ENCODE measurements around the gene NCKAP5.

The NCKAP5 gene

GRCh38 chr2:133204421-133204820 lies 363.8 kb downstream of the NCKAP5 start:
- no peak for DNase-seq (ENCODE audit: low read depth)

DNA sequence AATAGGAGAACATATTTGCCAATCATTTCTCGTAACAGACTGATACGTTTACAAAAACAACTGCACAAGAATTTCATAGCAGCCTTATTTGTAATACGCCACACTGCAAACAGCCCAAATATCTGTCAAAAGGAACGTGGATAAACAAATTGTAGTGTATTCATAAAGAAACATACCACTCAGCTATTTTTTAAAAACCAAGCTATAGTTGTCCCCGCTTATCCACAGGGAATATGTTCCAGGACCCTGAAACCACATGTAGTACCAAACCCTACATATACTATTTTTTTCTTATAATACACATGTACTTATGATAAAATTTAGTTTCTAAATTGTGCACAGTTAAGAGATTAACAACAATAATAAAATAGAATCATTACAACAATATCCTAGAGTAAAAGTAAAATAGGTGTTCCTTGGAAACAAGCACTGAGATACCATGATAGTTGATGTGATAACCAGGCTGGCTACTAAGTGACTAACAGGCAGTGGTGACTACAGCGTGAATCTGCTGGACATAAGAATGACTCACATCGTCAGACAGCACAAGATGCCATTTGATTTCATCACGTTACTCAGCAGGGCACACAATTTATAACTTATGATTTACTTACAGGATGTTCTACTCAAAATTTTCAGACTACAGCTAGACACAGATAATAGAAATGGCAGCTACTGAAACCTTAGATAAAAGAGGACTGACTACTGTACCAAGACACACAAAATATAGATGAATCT lies 367.4 kb downstream of the NCKAP5 start:
- DNase-seq (ENCODE audit: low read depth), result no peak

GRCh38 chr2:133198678-133199077 lies 369.6 kb downstream of the NCKAP5 start:
- DNase-seq (ENCODE audit: low read depth), result no peak

DNA sequence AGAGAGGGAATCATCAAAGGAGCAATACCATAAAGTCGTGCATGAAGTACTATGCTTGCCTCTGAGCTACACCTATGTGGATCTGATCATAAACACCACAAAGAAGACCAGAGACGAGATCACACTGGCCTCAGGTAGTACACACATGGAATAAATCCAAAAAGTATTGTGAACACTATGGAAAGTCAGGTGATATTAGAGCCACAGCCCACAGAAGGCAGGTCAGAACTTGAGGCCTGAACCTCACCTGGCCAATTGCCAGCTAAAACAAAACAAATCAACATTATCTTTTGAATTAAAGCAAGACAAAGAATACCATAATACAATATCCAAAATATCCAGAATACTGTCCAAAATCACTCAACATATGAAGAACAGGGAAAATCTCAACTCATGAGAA lies 371.1 kb downstream of the NCKAP5 start:
- no peak for DNase-seq (ENCODE audit: low read depth)

DNA sequence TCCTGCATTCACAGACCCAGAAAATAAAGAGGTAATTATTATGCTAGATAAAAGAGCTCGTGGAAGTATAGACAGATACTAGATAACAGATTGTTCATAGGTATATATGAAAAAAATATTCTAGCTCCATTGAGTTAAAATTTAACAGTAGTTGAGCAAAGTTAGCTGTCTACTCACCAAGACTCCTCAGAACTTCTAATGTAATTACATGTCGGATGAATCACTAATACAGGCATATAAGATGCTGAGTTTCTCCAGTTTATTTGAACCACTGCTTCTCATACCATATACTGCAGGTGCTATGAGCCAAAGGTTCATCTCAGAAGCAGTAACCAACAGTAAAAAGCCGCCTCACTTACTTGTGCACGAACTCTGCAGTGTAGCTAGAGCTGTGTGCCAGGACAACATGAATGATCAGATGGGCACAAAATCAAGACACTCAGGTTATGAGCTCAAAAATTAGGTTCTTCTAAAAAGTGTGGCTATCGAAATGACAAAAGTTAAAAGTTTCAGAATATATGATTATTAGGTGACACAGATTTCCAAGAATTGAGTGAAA lies 373.4 kb downstream of the NCKAP5 start:
- no peak for DNase-seq (ENCODE audit: low read depth)

DNA sequence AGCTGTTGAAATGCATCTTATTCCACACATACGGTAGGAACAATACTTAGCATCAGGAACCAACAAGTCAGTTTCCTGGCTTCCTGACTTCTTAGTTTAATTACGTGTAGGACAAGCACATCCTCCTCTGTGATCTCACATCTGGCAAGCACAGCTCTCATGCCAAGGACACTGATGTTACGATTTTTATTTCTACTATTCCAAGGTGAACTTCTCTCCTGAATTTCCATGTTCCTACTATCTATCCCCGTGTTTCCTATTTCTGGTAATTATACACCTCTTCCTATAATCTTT lies 374.0 kb downstream of the NCKAP5 start:
- DNase-seq (ENCODE audit: low read depth), result no peak

DNA sequence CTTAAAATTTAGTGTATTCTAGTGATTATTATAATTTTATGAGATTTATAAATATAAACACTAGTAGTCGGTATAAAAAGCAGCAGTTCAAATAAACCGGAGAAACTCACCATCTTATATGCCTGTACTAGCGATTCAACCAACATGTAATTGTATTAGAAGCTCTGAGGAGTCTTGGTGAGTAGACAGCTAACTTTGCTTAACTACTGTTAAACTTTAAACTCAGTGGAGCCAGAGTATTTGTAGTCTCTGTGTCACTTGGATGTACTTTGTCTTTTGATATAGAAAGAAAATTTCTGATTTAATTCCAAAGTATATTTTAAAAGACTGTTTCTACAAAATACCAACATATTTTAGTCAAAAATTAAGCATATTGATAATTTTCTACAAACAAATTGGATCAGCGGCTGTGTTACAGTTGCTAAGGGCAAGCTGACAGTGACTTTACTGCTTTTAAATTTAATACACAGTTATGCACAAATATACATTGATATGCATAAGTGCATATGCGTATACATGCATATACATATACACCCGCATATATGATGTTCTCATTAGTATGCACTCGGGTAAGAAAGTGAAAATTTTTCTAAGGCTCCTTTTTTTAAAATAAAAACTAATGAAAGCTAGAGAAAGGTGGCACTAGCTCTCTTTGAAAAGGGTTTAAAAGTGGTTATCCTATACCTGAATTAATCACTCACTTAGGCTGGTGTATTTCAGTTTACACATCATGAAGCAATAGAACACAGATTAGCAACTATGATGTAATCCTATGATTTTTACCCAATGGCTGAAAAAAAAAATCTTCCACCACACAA lies 374.5 kb downstream of the NCKAP5 start:
- no peak for DNase-seq (ENCODE audit: low read depth)

DNA sequence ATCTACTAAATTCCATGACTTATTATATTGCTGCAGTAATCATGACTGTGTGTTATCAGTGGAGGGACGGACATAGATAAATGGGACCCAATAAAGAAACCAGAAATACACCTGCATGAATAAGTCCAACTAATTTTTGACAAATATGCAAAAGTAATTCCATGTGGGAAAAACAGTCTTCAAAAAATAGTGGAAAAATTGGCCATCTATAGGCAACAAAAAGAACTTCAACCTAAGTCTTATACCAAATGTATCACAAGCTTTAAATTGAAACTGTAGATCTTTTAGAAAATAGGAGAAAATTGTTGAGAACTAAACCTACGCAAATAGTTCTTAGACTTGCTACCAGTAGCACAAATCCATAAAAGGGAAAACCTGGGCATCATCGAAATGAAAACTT lies 376.2 kb downstream of the NCKAP5 start:
- DNase-seq (ENCODE audit: low read depth), result no peak

- DNase-seq (ENCODE audit: low read depth), result no peak
These were observed 391.1 kb downstream of the NCKAP5 start for GRCh38 chr2:133177196-133177595.

- no peak for DNase-seq (ENCODE audit: low read depth)
These were observed 392.3 kb downstream of the NCKAP5 start for GRCh38 chr2:133175926-133176325.

GRCh38 chr2:133173224-133173623 lies 395.0 kb downstream of the NCKAP5 start:
- DNase-seq (ENCODE audit: low read depth), result no peak

GRCh38 chr2:133171393-133172004 lies 396.8 kb downstream of the NCKAP5 start:
- DNase-seq (ENCODE audit: low read depth), result no peak

DNA sequence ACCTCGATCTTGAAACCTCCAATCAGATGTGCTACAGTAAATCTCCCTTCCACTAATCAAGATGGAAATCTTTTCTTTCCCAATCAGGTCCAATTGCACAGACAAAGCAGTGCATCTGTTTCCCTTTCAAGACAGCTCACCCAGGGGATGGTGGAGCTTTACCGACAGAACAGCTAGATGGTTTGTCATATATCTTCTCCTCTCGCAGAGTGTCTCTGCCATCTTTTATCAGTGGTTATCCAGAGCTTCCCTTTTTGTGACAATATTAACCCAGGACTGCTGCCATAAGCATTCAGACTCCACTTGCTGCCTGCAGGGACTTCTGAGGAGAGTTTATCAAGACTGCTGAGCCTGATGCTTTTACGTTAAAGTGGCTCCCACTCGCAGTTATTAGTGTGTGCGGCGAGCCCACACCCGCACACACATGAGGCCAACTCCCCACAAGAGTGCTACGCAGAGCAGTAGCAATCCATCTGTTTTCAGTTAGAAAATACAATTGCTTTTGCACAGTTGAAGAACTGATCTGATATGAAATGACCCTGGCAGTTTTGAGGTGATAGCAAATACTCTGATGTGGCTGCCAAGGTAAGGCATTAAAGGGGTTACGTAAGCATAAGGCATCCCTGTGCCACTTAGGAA lies 398.9 kb downstream of the NCKAP5 start:
- DNase-seq (ENCODE audit: low read depth), result no peak

DNA sequence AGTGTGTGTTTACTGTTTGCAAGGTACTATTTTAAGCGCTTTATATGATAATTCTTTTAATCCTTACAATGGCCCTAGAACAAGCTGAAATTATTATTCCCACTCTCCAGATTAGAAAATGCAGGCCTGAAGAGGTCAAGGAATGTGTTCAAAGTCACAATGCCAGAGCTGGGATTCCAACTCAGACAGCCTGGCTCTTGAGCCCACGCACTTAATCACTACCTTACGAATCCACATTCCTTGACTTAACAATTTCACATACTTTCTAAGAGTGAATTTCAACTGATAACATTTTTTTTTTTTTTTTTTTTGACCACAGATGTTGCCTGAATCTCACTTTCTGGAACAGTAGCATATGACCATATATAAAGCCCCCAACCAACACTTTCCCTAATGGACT lies 400.3 kb downstream of the NCKAP5 start:
- no peak for DNase-seq (ENCODE audit: low read depth)

DNA sequence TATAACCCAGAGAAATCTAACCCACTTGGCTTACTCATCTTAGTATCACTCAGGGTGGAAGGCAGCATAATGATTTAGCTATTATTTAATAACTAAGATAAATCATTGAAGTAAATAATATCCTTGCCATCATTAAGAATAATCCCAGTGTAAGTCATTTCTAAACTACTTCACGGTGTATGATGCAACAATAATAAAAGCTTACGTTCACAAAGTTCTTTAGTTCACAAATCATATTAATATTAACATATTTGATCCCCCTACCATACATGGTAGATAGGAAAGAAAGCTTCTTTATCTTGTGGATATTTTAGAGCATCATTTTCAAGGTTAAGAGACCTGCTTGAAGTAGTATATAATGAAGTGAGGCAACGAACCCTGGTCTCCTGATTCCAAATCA lies 401.0 kb downstream of the NCKAP5 start:
- DNase-seq (ENCODE audit: low read depth), result no peak

- no peak for DNase-seq (ENCODE audit: low read depth)
These were observed 402.2 kb downstream of the NCKAP5 start for GRCh38 chr2:133166031-133166430.

- no peak for DNase-seq (ENCODE audit: low read depth)
These were observed 405.2 kb downstream of the NCKAP5 start for GRCh38 chr2:133163111-133163510.

- no peak for DNase-seq (ENCODE audit: low read depth)
These were observed 409.8 kb downstream of the NCKAP5 start for GRCh38 chr2:133158442-133158841.

- no peak for DNase-seq (ENCODE audit: low read depth)
These were observed 410.2 kb downstream of the NCKAP5 start for GRCh38 chr2:133158024-133158423.

- no peak for DNase-seq (ENCODE audit: low read depth)
These were observed 411.1 kb downstream of the NCKAP5 start for GRCh38 chr2:133157141-133157540.

- no peak for DNase-seq (ENCODE audit: low read depth)
These were observed 415.5 kb downstream of the NCKAP5 start for GRCh38 chr2:133152801-133153200.

DNA sequence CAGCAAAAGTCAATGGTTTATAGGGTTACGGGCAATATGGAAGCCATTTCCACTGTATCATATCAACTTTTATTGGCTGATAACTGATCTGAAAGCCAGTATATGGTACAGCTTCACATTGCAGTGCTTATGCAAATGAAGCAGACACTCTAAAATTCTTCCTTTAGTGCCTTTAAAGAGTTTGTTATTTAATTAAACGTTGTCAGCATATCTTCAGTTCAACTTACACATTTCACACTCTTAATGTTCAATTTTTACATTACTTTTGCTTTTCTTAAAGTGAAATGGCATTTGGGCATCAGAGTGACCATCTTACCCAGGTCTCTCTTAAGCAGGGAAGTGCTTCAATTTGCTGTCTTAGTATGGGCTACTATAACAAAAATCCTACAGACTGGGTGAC lies 420.1 kb downstream of the NCKAP5 start:
- no peak for DNase-seq (ENCODE audit: low read depth)

DNA sequence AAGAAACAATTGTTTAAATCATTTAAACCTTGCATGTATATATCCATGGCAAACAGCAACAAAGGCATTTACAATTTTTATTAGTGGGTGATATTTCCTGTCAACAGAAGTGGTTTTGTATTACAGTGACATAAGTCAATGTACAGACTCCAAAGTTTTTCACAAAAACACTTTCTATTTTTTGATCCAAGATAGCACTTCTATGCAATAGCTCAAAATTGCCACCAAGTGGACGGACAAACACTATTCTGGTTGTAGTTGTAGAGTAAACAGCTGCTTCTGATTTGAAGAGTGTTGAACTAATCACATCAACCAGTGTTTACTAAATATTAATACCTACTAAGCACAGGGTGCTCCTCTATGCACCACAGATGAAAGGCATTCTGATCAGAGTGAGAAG lies 421.4 kb downstream of the NCKAP5 start:
- no peak for DNase-seq (ENCODE audit: low read depth)
